ENCODE results near the gene NRROS.

GRCh38 chr3:196699749-196700148, 60.3 kb downstream of the NRROS start:
- TF ChIP-seq POLR2A (IDR thresholded peaks at IDR 0.05) (no peak), EP300 (IDR thresholded peaks at IDR 0.05) (no peak), CTCF (IDR thresholded peaks at IDR 0.05) (no peak)
